Muscle of back (tissue), 11 donors: ENCODE data around the gene PCDH9. TPM values are rescaled to one million over a fixed set of nuclear protein-coding genes. Genes with fewer than 3 reads are reported as not detected.
"Not testable (repeated sequence)": the region's sequence is repeated elsewhere in the genome, so short reads cannot be mapped to it uniquely, and the experiment has no call there.

Experiments
- DNase-seq, 3 donors: peaks; one replicate each; pipeline versions ENCODE4 v3.0.0 to v3.0.0-alpha.2; 2013
- polyA plus RNA-seq, 10 donors: library from polyadenylated mRNA; unstranded; fragments of 120-200 nt; gene quantifications; one replicate each; pipeline ENCODE4 v1.2.1, GENCODE V29; 2013; ENCODE audit not compliant: insufficient read length in 10 of 10

PCDH9 gene
- polyA plus RNA-seq, 10 donors: 2.1 to 5.4 (median 3.2) TPM

DNA sequence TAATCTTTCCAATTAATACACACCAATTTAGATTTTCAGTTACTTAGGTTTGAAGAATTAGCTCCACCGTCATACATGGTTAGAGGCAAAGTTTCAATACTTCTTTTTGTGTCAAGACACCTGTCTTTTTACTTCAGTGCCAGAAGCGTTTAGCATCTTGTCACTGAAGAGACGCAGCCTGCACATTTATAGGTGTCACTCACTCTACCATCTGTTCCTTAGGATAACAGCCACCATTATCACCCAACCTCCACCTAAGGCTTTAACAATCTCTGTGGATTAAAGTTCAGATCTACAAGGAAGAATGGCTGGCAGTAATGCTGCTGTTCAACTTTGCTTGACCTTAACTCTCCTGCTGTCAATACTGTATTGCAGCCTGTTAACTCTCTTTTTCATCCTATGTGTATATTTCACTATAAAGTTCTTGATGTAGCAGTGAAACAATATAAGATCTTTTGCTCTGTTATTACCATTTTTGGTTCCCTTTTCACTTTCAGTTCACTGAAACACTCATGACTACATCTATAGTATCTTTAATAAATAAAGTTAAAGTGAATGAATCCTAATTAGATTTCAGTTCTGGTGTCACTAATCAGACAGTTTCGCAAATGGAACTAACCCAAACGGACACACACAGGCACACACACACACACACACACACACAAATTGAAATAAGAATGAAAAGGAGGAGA lies 435.6 kb downstream of the PCDH9 start:
- DNase-seq: no peak

GRCh38 chr13:66790861-66791260 lies 439.3 kb downstream of the PCDH9 start:
- DNase-seq: no peak

DNA sequence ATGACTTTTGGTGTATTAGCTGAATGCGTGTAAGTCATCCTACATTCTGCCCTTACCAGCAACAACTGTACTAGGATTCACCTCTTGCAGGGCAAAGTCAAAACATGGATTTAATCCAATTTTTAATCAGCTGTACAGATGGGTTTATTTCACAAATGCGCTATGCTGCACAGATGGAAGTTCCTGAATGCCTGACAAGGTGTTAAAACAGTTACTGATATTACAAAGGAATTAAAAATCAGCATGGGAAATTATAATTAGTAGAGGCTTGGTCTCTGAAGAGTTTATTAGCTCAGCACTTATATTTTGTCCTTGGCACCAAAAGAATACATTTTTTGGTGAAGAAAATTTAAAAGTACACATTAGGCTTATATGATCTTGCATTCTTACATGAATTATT lies 448.9 kb downstream of the PCDH9 start:
- no peak for DNase-seq

DNA sequence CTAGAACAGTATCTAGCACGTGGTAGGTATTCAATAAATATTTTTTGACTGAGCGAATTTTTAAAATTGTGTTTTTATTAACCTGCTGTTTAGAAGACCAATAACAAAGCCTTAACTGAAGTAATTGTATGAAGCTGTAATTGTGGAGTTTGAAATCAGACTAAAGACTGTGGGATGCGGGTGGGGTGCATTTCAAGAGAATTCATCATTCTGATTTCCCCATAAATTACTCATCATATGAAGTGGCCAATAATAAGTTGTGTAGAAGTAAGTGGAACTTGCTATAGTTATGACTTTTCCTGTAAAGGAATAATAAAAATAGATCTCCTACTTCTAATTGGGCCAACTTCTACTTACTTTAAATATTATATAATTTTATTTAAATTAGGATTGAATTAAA lies 449.3 kb downstream of the PCDH9 start:
- no peak for DNase-seq

- DNase-seq: no peak
These were observed 451.7 kb downstream of the PCDH9 start for GRCh38 chr13:66778461-66778860.

GRCh38 chr13:66775196-66775595 lies 454.9 kb downstream of the PCDH9 start:
- DNase-seq: no peak

DNA sequence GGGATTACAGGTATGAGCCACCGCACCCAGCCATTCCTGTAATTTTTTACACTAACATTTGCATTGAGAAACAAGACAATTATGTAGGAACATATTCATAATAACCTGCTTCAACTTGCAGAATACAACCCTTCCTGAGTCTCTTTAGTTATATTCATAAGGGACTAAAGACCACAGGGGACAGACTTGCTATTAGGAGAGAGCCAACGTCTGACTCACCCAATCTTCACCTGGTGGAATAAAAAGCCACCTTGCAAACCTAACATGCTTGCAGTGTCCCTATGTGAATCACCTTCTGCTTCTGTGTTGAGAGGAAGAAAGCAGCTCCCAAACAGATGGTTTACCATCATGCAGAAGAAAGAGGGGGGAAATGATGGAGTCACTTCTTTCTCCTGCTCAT lies 456.1 kb downstream of the PCDH9 start:
- DNase-seq: no peak

DNA sequence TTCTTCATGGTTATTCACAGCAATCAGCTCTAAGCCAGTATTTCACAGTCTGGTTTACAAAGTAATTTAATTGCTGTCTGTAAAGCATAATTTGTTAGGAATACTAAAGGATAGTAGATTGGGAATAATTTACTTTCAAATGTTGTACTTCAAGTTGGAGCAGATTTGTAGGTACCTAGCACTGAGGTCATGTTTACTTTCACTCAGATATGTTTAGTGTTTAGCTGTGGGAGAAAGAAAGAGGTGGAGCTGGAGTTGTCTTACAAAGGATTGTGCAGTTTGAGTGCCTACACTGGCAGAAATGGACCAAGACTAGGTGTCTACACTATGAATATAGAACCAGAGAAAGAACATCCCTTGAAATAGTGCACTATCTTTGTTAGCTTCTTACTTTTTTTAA lies 464.6 kb downstream of the PCDH9 start:
- no peak for DNase-seq

- not testable (repeated sequence) for DNase-seq
These were observed 469.5 kb downstream of the PCDH9 start for GRCh38 chr13:66760678-66761077.

DNA sequence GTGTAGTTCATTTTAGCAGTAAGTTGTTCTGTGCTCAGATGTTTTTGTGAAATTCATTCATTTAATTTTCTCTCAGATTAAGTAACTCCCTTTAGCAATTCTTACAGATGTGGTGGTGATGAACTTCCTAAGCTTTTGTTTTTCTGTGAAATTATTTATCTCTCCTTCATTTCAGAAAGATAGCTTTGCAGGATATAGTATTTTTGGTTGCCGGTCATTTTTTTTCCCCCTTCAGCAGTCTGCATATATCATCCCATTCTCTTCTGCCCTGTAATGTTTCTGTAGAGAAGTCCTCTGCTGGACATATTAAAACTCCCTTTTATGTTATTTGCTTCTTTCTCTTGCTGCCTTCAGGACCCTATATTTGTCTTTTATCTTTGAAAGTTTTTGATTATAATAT lies 470.2 kb downstream of the PCDH9 start:
- DNase-seq: no peak

- no peak for DNase-seq
These were observed 478.4 kb downstream of the PCDH9 start for GRCh38 chr13:66751691-66752090.

- DNase-seq: no peak
These were observed 481.4 kb downstream of the PCDH9 start for GRCh38 chr13:66748712-66749111.

DNA sequence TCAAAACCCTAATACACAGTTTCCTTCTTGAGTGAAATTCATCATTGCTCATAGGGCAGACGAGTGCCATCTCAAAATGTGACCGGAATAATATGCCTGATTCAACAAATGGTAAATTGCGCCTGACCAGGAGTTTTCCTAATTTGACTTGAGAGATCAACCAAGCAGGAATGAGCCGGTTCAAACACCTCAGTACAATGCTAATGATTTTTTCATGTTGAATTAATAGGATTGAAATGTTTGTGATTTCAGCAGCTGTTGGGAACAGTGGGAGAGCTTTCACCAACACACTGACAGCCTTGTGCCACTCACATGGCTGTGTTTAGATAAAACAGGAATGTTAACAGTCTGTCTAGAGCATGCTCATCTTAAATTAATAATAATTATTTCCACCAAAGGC lies 484.8 kb downstream of the PCDH9 start:
- DNase-seq: no peak

GRCh38 chr13:66723576-66723975 lies 506.6 kb downstream of the PCDH9 start:
- no peak for DNase-seq

DNA sequence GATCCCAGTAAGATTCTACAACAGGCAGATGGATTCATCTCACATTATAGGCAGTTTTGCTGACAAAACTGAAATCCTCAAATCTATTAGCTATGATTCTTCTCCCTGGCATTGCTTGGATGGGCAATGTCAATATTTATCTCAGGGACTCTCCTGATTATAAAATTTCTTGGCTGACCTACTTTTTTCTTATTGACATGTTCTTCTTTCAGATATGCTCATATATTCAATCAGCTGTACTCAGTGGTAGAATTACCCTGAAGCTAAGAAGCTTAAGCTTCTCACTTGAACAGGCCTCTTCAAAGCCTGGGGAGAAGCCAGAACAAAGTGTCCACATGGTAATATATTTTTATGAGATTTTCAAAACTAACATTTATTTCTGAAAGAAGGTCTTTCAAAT lies 513.6 kb downstream of the PCDH9 start:
- DNase-seq: no peak

DNA sequence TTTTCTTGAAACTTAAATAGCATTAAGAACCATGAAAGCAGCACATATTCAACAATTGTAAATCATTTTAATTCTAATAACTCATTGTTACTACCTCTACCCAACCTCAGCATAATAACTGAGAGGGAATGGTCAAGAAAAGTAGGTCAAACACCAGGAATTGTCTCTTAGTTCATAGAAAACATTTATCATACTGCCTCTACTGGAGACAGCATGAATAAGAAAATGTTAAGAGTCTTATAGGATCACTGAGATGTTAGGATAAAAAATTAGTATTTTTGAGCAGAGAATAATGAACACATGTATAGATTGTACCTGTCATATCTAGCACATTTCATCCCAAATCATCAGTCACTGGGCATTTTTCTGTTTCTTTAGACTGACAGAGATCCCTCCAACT lies 515.3 kb downstream of the PCDH9 start:
- no peak for DNase-seq

- DNase-seq: no peak
These were observed 526.0 kb downstream of the PCDH9 start for GRCh38 chr13:66704110-66704509.

DNA sequence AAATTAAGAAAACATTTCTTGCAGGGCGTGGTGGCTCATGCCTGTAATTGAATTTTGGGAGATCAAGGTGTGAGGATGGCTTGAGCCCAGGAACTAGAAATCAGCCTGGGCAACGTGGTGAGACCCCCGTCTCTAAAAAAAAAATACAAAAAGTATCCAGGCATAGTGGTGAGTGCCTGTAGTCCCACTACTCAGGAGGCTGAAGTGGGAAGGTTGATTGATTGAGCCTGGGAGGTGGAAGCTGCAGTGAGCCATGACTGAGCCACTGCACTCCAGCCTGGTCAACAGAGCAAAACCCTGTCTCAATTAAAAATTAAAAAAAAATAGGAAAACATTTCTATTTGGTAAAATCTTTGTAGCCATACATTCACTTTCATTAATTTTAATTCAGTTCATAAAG lies 526.5 kb downstream of the PCDH9 start:
- no peak for DNase-seq

DNA sequence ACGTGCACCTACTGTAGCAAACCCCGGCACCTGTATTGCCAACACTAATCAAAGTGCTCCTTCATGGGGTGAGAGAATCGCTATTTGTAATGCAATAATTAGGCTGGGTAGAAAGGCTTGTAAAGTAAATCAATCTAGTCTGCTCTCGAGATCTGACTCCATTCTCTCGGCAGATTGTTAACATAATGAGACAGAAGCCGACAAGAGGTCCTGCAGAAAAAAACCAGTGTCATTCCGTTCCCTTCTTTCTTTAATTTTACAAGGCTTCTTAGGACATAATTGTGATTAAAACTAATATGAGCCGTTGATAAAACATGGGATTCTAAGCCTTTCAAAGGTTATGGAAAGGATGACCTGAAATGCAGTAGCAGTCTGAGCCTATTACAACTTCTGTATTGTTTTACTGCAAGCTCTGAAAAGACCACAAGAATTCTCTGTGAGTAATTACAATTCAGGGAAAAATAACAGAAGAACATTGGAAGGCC lies 530.0 kb downstream of the PCDH9 start:
- DNase-seq: no peak

GRCh38 chr13:66693656-66694055 lies 536.5 kb downstream of the PCDH9 start:
- DNase-seq: peak; percentile 5 to 27 (median 23)

DNA sequence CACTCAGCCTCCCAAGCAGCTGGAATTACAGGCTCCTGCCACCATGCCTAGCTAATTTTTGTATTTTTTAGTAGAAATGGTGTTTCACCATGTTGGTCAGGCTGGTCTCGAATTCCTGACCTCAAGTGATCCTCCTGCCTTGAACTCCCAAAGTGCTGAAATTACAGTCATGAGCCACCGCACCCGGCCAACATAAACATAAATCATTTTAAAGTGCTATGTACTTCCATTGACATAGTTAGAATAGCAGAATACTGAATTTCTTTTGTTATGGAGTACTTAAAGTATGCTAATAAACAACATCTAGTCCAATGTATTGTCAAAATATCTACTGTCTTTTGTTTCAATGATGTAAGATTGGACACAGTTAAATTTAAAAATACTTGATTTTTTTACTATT lies 539.0 kb downstream of the PCDH9 start:
- DNase-seq: no peak

DNA sequence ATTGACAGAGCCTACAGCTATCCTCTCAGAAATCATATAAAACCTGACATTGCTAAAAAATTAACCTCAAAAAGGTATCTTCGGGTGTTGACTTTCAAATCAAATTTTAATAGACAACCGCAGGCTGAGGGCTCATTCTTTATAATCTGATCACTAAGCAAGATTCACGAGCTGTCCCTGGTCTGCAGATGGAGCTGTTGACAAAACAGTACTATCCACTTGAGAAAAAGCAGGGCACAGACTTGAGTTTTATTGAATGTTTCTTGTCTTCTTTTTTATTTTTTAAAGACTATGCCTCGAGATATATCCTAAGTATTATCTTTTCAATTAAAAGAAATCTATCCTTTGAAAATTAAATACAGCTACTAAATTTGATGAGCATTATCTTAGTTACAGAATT lies 540.5 kb downstream of the PCDH9 start:
- peak; percentile 10 to 67 (median 15) for DNase-seq

- peak in 2 of 3 donors; percentile 10 to 30 for DNase-seq
These were observed 541.0 kb downstream of the PCDH9 start for GRCh38 chr13:66689037-66689619.

- peak in 1 of 3 donors; percentile 20 for DNase-seq
These were observed 548.7 kb downstream of the PCDH9 start for GRCh38 chr13:66681403-66681802.
